ENCODE results near the gene AP2B1.

- TF ChIP-seq ZNF10 (tag by site-specific recombination; IDR thresholded peaks at IDR 0.05) (no peak), ZBTB7A (tag by site-specific recombination; IDR thresholded peaks at IDR 0.05; ENCODE audit: low read depth) (no peak), CTCF (tag by site-specific recombination; IDR thresholded peaks at IDR 0.05) (no peak), ZEB2 (tag by site-specific recombination; IDR thresholded peaks at IDR 0.05) (no peak), SETDB1 (IDR thresholded peaks at IDR 0.05; ENCODE audit: insufficient read length, low read length) (no peak), YY1 (tag by site-specific recombination; IDR thresholded peaks at IDR 0.05) (no peak), ZNF274 (IDR thresholded peaks at IDR 0.05; ENCODE audit: low read length) (no peak), ZNF274 (tag by site-specific recombination; IDR thresholded peaks at IDR 0.05; ENCODE audit: borderline replicate concordance) (no peak), EGR2 (tag by site-specific recombination; IDR thresholded peaks at IDR 0.05; ENCODE audit: low read depth) (no peak), ZNF76 (tag by site-specific recombination; IDR thresholded peaks at IDR 0.05; ENCODE audit: borderline replicate concordance, low read depth) (no peak), ZNF138 (tag by site-specific recombination; IDR thresholded peaks at IDR 0.05; ENCODE audit: borderline replicate concordance) (no peak), ZNF280C (tag by site-specific recombination; IDR thresholded peaks at IDR 0.05) (no peak), ZNF140 (tag by site-specific recombination; IDR thresholded peaks at IDR 0.05) (no peak), ZBTB21 (tag by site-specific recombination; IDR thresholded peaks at IDR 0.05) (no peak), ZNF830 (tag by site-specific recombination; IDR thresholded peaks at IDR 0.05; ENCODE audit: low read depth) (no peak)
Observed at GRCh38 chr17:35694906-35695305, 107.8 kb downstream of the AP2B1 start.
